ENCODE data around the gene PDE4B. TPM values are rescaled to one million over a fixed set of nuclear protein-coding genes. Genes with fewer than 3 reads are reported as not detected.

PDE4B gene
- total and polyA plus RNA-seq, 7 donors: 1.6 to 17.2 (median 10.7) TPM

DNA sequence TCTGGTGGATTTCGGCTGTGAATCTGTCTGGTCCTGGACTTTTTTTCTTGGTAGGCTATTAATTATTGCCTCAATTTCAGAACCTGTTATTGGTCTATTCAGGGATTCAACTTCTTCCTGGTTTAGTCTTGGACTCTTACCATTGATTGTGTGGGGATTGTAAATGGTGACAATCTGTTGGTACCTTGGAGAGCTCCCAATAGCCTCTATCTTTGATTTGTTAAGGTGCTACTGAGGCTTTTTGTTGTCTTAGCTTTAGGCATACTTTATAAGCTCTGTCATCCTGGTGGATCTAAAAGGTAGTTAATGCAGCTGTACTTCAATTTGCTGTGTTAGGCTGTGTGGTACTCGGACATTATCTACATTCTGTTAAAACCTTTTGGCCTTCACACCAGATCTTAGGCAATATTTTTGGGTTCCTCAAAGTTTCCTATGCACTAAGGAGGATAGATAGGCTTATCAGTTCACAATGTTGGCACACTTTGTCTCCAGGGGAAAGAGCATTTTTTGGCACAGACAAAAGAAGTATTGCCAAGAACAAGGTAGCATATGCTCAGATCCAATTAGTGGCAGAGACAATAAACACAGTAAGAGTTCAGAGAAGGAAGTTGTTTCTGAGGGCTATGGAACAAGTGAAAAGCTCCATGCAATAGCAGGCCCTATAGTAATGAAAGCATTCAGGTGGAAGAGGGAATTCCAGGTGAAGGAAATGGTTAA lies 230.4 kb downstream of the PDE4B start:
- H3K4me3 ChIP-seq: no peak overlapping the region
- 76 to 84% methylated on average over 2 of the region's 2 CpGs for WGBS, 2 donors
- H3K27me3 ChIP-seq: no peaks in the 10 kb centered on the region
- no peaks in the 10 kb centered on the region for H3K4me1 ChIP-seq
- TF ChIP-seq EP300 (IDR thresholded peaks at IDR 0.05) (no peak), POLR2A (IDR thresholded peaks at IDR 0.05) (no peak), CTCF (IDR thresholded peaks at IDR 0.05) (no peak), POLR2AphosphoS5 (IDR thresholded peaks at IDR 0.05) (no peak)
- H3K36me3 ChIP-seq: no peaks in the 10 kb centered on the region
- DNase-seq: no peak
- no peak overlapping the region for H3K27ac ChIP-seq
- no peaks in the 10 kb centered on the region for H3K9me3 ChIP-seq
- intact Hi-C loops (cut with DNase I): no loop called here

DNA sequence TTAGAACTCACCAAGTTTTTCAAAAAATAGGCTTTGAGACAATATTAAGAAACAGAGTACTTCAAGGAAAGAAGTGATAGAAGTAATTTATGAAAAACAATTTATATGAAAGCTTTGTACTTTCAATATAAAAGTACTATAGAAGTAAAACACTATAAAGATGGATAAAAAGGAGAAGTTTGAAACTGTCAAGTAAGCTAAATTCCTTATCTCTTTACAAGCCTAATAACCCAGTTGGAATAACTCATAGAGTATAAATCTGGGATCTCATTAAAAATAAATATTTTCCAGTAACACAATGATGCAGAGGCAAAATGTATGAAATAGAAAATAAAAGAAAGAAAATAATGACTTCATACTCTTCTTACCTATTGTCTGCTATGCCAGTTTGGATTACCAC lies 232.5 kb downstream of the PDE4B start:
- DNase-seq: no peak
- TF ChIP-seq POLR2A (IDR thresholded peaks at IDR 0.05) (no peak), POLR2AphosphoS5 (IDR thresholded peaks at IDR 0.05) (no peak), CTCF (IDR thresholded peaks at IDR 0.05) (no peak), EP300 (IDR thresholded peaks at IDR 0.05) (no peak)
- Histone ChIP-seq H3K4me1 (no peaks in the 10 kb centered on the region), H3K4me3 (no peak overlapping the region), H3K27ac (no peak overlapping the region), H3K27me3 (no peaks in the 10 kb centered on the region), H3K36me3 (no peaks in the 10 kb centered on the region), H3K9me3 (no peaks in the 10 kb centered on the region)
- intact Hi-C loops (cut with DNase I): no loop called here

- no peak for DNase-seq
- no peaks in the 10 kb centered on the region for H3K36me3 ChIP-seq
- intact Hi-C loops (cut with DNase I): no loop called here
- no peak overlapping the region for H3K27ac ChIP-seq
- no peak overlapping the region for H3K4me3 ChIP-seq
- H3K9me3 ChIP-seq: no peaks in the 10 kb centered on the region
- TF ChIP-seq POLR2AphosphoS5 (IDR thresholded peaks at IDR 0.05): no peak
- no peak for TF ChIP-seq EP300 (IDR thresholded peaks at IDR 0.05)
- TF ChIP-seq POLR2A (IDR thresholded peaks at IDR 0.05): no peak
- TF ChIP-seq CTCF (IDR thresholded peaks at IDR 0.05): no peak
- no peaks in the 10 kb centered on the region for H3K4me1 ChIP-seq
- H3K27me3 ChIP-seq: no peaks in the 10 kb centered on the region
- 95% methylated on average over 3 of the region's 3 CpGs for WGBS, 2 donors
Observed at GRCh38 chr1:66028035-66028434, 235.3 kb downstream of the PDE4B start.

DNA sequence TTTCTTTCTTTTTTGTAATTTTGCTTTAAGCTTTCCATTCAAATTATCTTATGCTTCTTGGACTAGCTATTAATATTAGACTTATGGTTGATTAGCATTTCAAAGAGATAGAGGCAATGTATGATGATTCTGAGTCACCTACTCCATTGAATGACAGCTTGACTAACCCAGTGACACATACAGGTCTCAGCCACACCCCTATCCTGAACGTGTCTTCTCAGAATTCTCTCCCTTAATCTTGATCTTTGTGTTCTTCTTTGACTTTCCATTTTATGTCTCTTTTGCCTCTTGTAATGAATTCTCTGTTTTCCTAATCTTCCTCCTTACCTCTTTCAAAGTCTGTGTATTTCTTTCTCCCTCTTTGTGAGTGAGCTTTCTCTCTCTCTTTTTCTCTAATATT lies 241.1 kb downstream of the PDE4B start:
- no peak overlapping the region for H3K4me3 ChIP-seq
- intact Hi-C loops (cut with DNase I): no loop called here
- H3K9me3 ChIP-seq: no peaks in the 10 kb centered on the region
- no peaks in the 10 kb centered on the region for H3K36me3 ChIP-seq
- no peak for DNase-seq
- no peaks in the 10 kb centered on the region for H3K27me3 ChIP-seq
- no peaks in the 10 kb centered on the region for H3K4me1 ChIP-seq
- 11 to 25% methylated on average over 1 of the region's 1 CpG for WGBS, 2 donors
- no peak overlapping the region for H3K27ac ChIP-seq
- TF ChIP-seq EP300 (IDR thresholded peaks at IDR 0.05) (no peak), POLR2AphosphoS5 (IDR thresholded peaks at IDR 0.05) (no peak), POLR2A (IDR thresholded peaks at IDR 0.05) (no peak)

GRCh38 chr1:66035616-66036245 lies 243.0 kb downstream of the PDE4B start:
- Histone ChIP-seq H3K9me3 (no peaks in the 10 kb centered on the region), H3K27ac (no peak overlapping the region), H3K4me3 (no peak overlapping the region), H3K4me1 (no peaks in the 10 kb centered on the region), H3K27me3 (no peaks in the 10 kb centered on the region), H3K36me3 (no peaks in the 10 kb centered on the region)
- WGBS, 2 donors: 47 to 71% methylated on average over 1 of the region's 1 CpG
- no peak for DNase-seq
- TF ChIP-seq POLR2AphosphoS5 (IDR thresholded peaks at IDR 0.05): no peak
- TF ChIP-seq POLR2A (IDR thresholded peaks at IDR 0.05): no peak
- no peak for TF ChIP-seq CTCF (IDR thresholded peaks at IDR 0.05)
- intact Hi-C loops (cut with DNase I): no loop called here

Measured in sigmoid colon (tissue), 7 donors.